HEK293 (cell line): ENCODE data around the gene MEGF8.

ENCODE experiments used
- CTCF ChIP-seq: fragments of 450-650 bp; formaldehyde crosslinking; IDR thresholded peaks from 2 replicates; pipeline ENCODE4 v1.5.1; 2016; ENCODE audit warnings: missing biosample characterization, missing genetic modification characterization
- PRDM1 ChIP-seq: fragments of 450-650 bp; formaldehyde crosslinking; IDR thresholded peaks from 2 replicates; pipeline ENCODE4; 2016; ENCODE audit warnings: missing biosample characterization, missing genetic modification characterization
- PRDM4 ChIP-seq: fragments of 450-650 bp; formaldehyde crosslinking; IDR thresholded peaks from 2 replicates; pipeline ENCODE4 v1.5.1; 2017; ENCODE audit warnings: missing biosample characterization, missing genetic modification characterization
- SETDB1 ChIP-seq: IDR thresholded peaks from one replicate; pipeline ENCODE4 v1.6.1; 2017; ENCODE audit warnings: mild to moderate bottlenecking, low read length, moderate library complexity, mixed read lengths; ENCODE audit not compliant: insufficient read length
- TCF7L2 ChIP-seq: IDR thresholded peaks from 2 replicates; pipeline ENCODE4 v1.6.1; 2011; ENCODE audit warnings: low read depth, mild to moderate bottlenecking, inconsistent platforms, low read length, moderate library complexity, borderline replicate concordance
- ZBTB20 ChIP-seq: fragments of 450-650 bp; formaldehyde crosslinking; IDR thresholded peaks from 2 replicates; pipeline ENCODE4 v1.5.1; 2016; ENCODE audit warnings: missing biosample characterization, missing genetic modification characterization
- ZNF16 ChIP-seq: fragments of 450-650 bp; formaldehyde crosslinking; IDR thresholded peaks from 2 replicates; pipeline ENCODE4 v1.5.1; 2016; ENCODE audit warnings: low read depth, missing biosample characterization, missing genetic modification characterization
- ZNF184 ChIP-seq: fragments of 450-650 bp; IDR thresholded peaks from 2 replicates; pipeline ENCODE4 v1.5.1; 2018; ENCODE audit warnings: missing biosample characterization, mild to moderate bottlenecking, missing genetic modification characterization
- ZNF274 ChIP-seq, 2 experiments: fragments of 200-500 bp in 1 of 2; fragments of 450-650 bp in 1 of 2; sonication (Bioruptor generic) in 1 of 2; formaldehyde crosslinking in 1 of 2; IDR thresholded peaks; 2 replicates each; pipeline versions ENCODE4 v1.5.1 to v1.6.1; 2014 to 2016; ENCODE audit warnings: borderline replicate concordance in 1 of 2, inconsistent platforms in 1 of 2, low read length in 1 of 2, missing biosample characterization in 1 of 2, missing genetic modification characterization in 1 of 2
- ZNF645 ChIP-seq: fragments of 450-650 bp; formaldehyde crosslinking; IDR thresholded peaks from 2 replicates; pipeline ENCODE4; 2016; ENCODE audit warnings: missing biosample characterization, missing genetic modification characterization

- TF ChIP-seq PRDM4 (tag by site-specific recombination), result no peak
- TF ChIP-seq ZNF16 (tag by site-specific recombination), result no peak
- no peak for TF ChIP-seq CTCF (tag by site-specific recombination)
- TF ChIP-seq ZNF274 (IDR thresholded peaks at IDR 0.05; ENCODE audit: low read length), result no peak
- no peak for TF ChIP-seq ZNF274 (tag by site-specific recombination; IDR thresholded peaks at IDR 0.05; ENCODE audit: borderline replicate concordance)
- TF ChIP-seq SETDB1, result no peak
- TF ChIP-seq ZBTB20 (tag by site-specific recombination), result no peak
- no peak for TF ChIP-seq PRDM1 (tag by site-specific recombination)
- no peak for TF ChIP-seq ZNF184 (tag by site-specific recombination)
- TF ChIP-seq TCF7L2, result no peak
- no peak for TF ChIP-seq ZNF645
Measured at GRCh38 chr19:42356686-42357085, 31.3 kb downstream of the MEGF8 start.
